Nephron (organoid): Measurements from ENCODE around the gene CSN3.
"Not testable (repeated sequence)": the region's sequence is repeated elsewhere in the genome, so short reads cannot be mapped to it uniquely, and the experiment has no call there.

Experiments
- H3K27ac Mint-ChIP-seq, 3 experiments: 2 replicates each; pipeline ENCODE4 v1.8.0; 2020; ENCODE audit warnings: mixed read lengths in 3 of 3, mild to moderate bottlenecking in 2 of 3, moderate library complexity in 1 of 3
- H3K27me3 Mint-ChIP-seq: 2 replicates; pipeline ENCODE4 v1.8.0; 2021; ENCODE audit warnings: low read depth, mild to moderate bottlenecking, moderate library complexity, mixed read lengths
- H3K36me3 Mint-ChIP-seq: 2 replicates; pipeline ENCODE4 v1.8.0; 2020; ENCODE audit warnings: low read depth, mixed read lengths
- H3K4me1 Mint-ChIP-seq: 2 replicates; pipeline ENCODE4 v1.8.0; 2020; ENCODE audit warnings: mixed read lengths
- H3K4me3 Mint-ChIP-seq, 3 experiments: 2 replicates each; pipeline ENCODE4 v1.8.0; 2020; ENCODE audit warnings: mild to moderate bottlenecking in 3 of 3, mixed read lengths in 3 of 3, moderate library complexity in 2 of 3
- H3K9me3 Mint-ChIP-seq: 2 replicates; pipeline ENCODE4 v1.8.0; 2020; ENCODE audit warnings: mixed read lengths
- CTCF ChIP-seq, 3 experiments: fragments of 200-600 bp; sonication (generic); IDR thresholded peaks; one replicate each; pipeline ENCODE4 v1.5.0; 2021; ENCODE audit warnings: antibody characterized with exemption in 3 of 3; ENCODE audit not compliant: unreplicated experiment in 3 of 3

The CSN3 gene

GRCh38 chr4:70221818-70222217 lies 20.6 kb upstream of the CSN3 start:
- Mint-ChIP-seq H3K27ac (peak overlapping the region in 2 of 3 experiments; percentile 80 to 94), H3K4me1 (peaks cover 17% of the 10 kb centered on the region)
- not testable (repeated sequence) for H3K9me3 Mint-ChIP-seq, H3K36me3 Mint-ChIP-seq, H3K27me3 Mint-ChIP-seq, H3K4me3 Mint-ChIP-seq

- Mint-ChIP-seq H3K9me3 (no peaks in the 10 kb centered on the region), H3K4me3 (no peak within 1 kb of the TSS), H3K36me3 (no peaks in the 10 kb centered on the region), H3K4me1 (peaks cover 21% of the 10 kb centered on the region), H3K27me3 (no peaks in the 10 kb centered on the region), H3K27ac (peak within 1 kb of the TSS; percentile 55 to 85 (median 81))
- TF ChIP-seq CTCF (IDR thresholded peaks at IDR 0.05; ENCODE audit: unreplicated experiment in 3 of 3) = no peak
These were observed 16.6 kb upstream of the CSN3 start, which contains the start of gene FDCSP for GRCh38 chr4:70225824-70226223. Gene FDCSP (plus strand): TSS chr4:70226124. CDS start chr4:70231195, 5,071 bp downstream.

GRCh38 chr4:70236125-70236524 lies 6.3 kb upstream of the CSN3 start:
- TF ChIP-seq CTCF (IDR thresholded peaks at IDR 0.05; ENCODE audit: unreplicated experiment in 3 of 3) = no peak
- Mint-ChIP-seq H3K27me3 (no peaks in the 10 kb centered on the region), H3K9me3 (no peaks in the 10 kb centered on the region), H3K4me3 (no peak overlapping the region), H3K27ac (no peak overlapping the region), H3K36me3 (no peaks in the 10 kb centered on the region), H3K4me1 (no peaks in the 10 kb centered on the region)

GRCh38 chr4:70239131-70239883 lies 3.1 kb upstream of the CSN3 start:
- peak overlapping the region in 2 of 3 experiments; percentile 10 to 63 for H3K27ac Mint-ChIP-seq
- no peaks in the 10 kb centered on the region for H3K36me3 Mint-ChIP-seq

GRCh38 chr4:70239884-70240591 lies 2.4 kb upstream of the CSN3 start:
- Mint-ChIP-seq H3K27ac (peak overlapping the region in 2 of 3 experiments; percentile 63 to 72), H3K27me3 (no peaks in the 10 kb centered on the region), H3K9me3 (no peaks in the 10 kb centered on the region), H3K4me1 (no peaks in the 10 kb centered on the region), H3K4me3 (no peak overlapping the region), H3K36me3 (no peaks in the 10 kb centered on the region)
- no peak for TF ChIP-seq CTCF (IDR thresholded peaks at IDR 0.05; ENCODE audit: unreplicated experiment in 3 of 3)

More at GRCh38 chr4:70239131-70239883, 3.1 kb upstream of the CSN3 start:
- TF ChIP-seq CTCF (IDR thresholded peaks at IDR 0.05; ENCODE audit: unreplicated experiment in 3 of 3) = no peak
- Mint-ChIP-seq H3K9me3 (no peaks in the 10 kb centered on the region), H3K27me3 (no peaks in the 10 kb centered on the region), H3K4me1 (no peaks in the 10 kb centered on the region), H3K4me3 (no peak overlapping the region)

GRCh38 chr4:70243091-70243490 lies 694 bp downstream of the CSN3 start:
- TF ChIP-seq CTCF (IDR thresholded peaks at IDR 0.05; ENCODE audit: unreplicated experiment in 3 of 3) = no peak
- H3K27ac Mint-ChIP-seq = no peak overlapping the region
- no peaks in the 10 kb centered on the region for H3K9me3 Mint-ChIP-seq
- H3K4me1 Mint-ChIP-seq = no peaks in the 10 kb centered on the region
- H3K4me3 Mint-ChIP-seq = no peak overlapping the region
- no peaks in the 10 kb centered on the region for H3K27me3 Mint-ChIP-seq
- no peaks in the 10 kb centered on the region for H3K36me3 Mint-ChIP-seq
